CD8-positive, alpha-beta memory T cell (primary cell): ENCODE data around the gene GIGYF1. TPM values are rescaled to one million over a fixed set of nuclear protein-coding genes. Genes with fewer than 3 reads are reported as not detected.

Experiments
- CTCF ChIA-PET: fragments of 350-600 bp; sonication (Branson Sonifier 250); formaldehyde crosslinking; loops from one replicate; lab custom pipeline; 2021; ENCODE audit warnings: antibody characterized with exemption; lab: Charles Lee
- POLR2A ChIA-PET: fragments of 350-600 bp; sonication (Branson Sonifier 250); formaldehyde crosslinking; loops from one replicate; lab custom pipeline; 2021; ENCODE audit warnings: antibody characterized with exemption; lab: Charles Lee
- DNase-seq, 5 donors: peaks; one replicate each; pipeline versions ENCODE4 v3.0.0 to v3.0.0-alpha.2; 2020 to 2022; ENCODE audit warnings: mixed read lengths in 1 of 5
- H3K27ac ChIP-seq: one replicate; pipeline ENCODE4 v1.7.0; 2013; ENCODE audit warnings: low read depth, mild to moderate bottlenecking, low read length, moderate library complexity
- H3K27me3 ChIP-seq: 2 replicates; pipeline ENCODE4 v1.7.0; 2013; ENCODE audit warnings: low read length, mild to moderate bottlenecking; ENCODE audit not compliant: insufficient read depth, poor library complexity, severe bottlenecking
- H3K36me3 ChIP-seq: 2 replicates; pipeline ENCODE4 v1.7.0; 2013; ENCODE audit warnings: mild to moderate bottlenecking, low read length, moderate library complexity; ENCODE audit not compliant: insufficient read depth
- H3K4me1 ChIP-seq: 2 replicates; pipeline ENCODE4 v1.7.0; 2013; ENCODE audit warnings: mild to moderate bottlenecking, low read length, moderate library complexity; ENCODE audit not compliant: insufficient read depth
- H3K4me3 ChIP-seq: 2 replicates; pipeline ENCODE4 v1.7.0; 2013; ENCODE audit warnings: mild to moderate bottlenecking, low read length
- H3K9me3 ChIP-seq: 2 replicates; pipeline ENCODE4 v1.7.0; 2013; ENCODE audit warnings: mild to moderate bottlenecking, low read length
- H3K27ac Mint-ChIP-seq, 8 donors: one replicate each; pipeline ENCODE4 v1.8.0; 2020 to 2021; ENCODE audit warnings: mixed read lengths in 8 of 8, mild to moderate bottlenecking in 6 of 8, inconsistent platforms in 3 of 8, moderate library complexity in 3 of 8
- H3K27me3 Mint-ChIP-seq, 2 donors: one replicate each; pipeline ENCODE4 v1.8.0; 2020 to 2021; ENCODE audit warnings: mixed read lengths in 2 of 2, mild to moderate bottlenecking in 1 of 2, moderate library complexity in 1 of 2
- H3K36me3 Mint-ChIP-seq, 3 donors: one replicate each; pipeline ENCODE4 v1.8.0; 2020 to 2021; ENCODE audit warnings: mixed read lengths in 3 of 3, inconsistent platforms in 1 of 3, mild to moderate bottlenecking in 1 of 3
- H3K4me1 Mint-ChIP-seq, 3 donors: one replicate each; pipeline ENCODE4 v1.8.0; 2020 to 2021; ENCODE audit warnings: mixed read lengths in 3 of 3, inconsistent platforms in 1 of 3, mild to moderate bottlenecking in 1 of 3
- H3K4me3 Mint-ChIP-seq, 7 donors: one replicate each; pipeline ENCODE4 v1.8.0; 2020 to 2021; ENCODE audit warnings: mixed read lengths in 7 of 7, mild to moderate bottlenecking in 6 of 7, moderate library complexity in 4 of 7, inconsistent platforms in 2 of 7
- H3K9me3 Mint-ChIP-seq, 5 donors: one replicate each; pipeline ENCODE4 v1.8.0; 2020 to 2022; ENCODE audit warnings: mixed read lengths in 5 of 5, mild to moderate bottlenecking in 3 of 5, moderate library complexity in 2 of 5, inconsistent platforms in 1 of 5
- polyA plus RNA-seq: library from polyadenylated mRNA; unstranded; fragments of 300-500 nt; fragmentation: Illumina TruSeq; gene quantifications from one replicate; pipeline ENCODE4 v1.2.3, GENCODE V29; 2021
- total RNA-seq, 2 experiments: library from RNA; stranded (reverse); gene quantifications; one replicate each; pipeline ENCODE4 v1.2.3, GENCODE V29; 2021

Gene GIGYF1
- 10 to 100 TPM; 51.4 to 54.7 TPM for total RNA-seq
- 3.2 TPM for polyA plus RNA-seq

- POLR2A ChIA-PET = interaction anchor here (1.2 to 2.8 kb wide), 2 partner anchors 11 to 12 kb away, joined by 3 to 16 read pairs; partner anchors contain the start of gene POP7
- Histone ChIP-seq H3K9me3 (no peaks in the 10 kb centered on the region), H3K4me1 (peaks cover 26% of the 10 kb centered on the region), H3K27me3 (no peaks in the 10 kb centered on the region), H3K36me3 (no peaks in the 10 kb centered on the region), H3K4me3 (peak within 1 kb of the TSS; percentile 81), H3K27ac (peak within 1 kb of the TSS; percentile 61)
- Mint-ChIP-seq H3K4me3 (peak within 1 kb of the TSS; percentile 88 to 97 (median 94)), H3K9me3 (no peaks in the 10 kb centered on the region), H3K4me1 (peaks cover 30 to 41% (median 33%) of the 10 kb centered on the region in 3 donors), H3K27me3 (no peaks in the 10 kb centered on the region), H3K36me3 (peaks cover 0 to 17% (median 0%) of the 10 kb centered on the region in 3 donors), H3K27ac (peak within 1 kb of the TSS; percentile 80 to 98 (median 92))
- DNase-seq = peak; percentile 63 to 80 (median 69)
- CTCF ChIA-PET = interaction anchor here (3.9 to 9.0 kb wide), 4 partner anchors 10 to 81 kb away, joined by 21 to 120 read pairs (median 66); partner anchors contain the start of genes MOSPD3 and POP7
Observed at GRCh38 chr7:100694098-100694745, at the start of gene GIGYF1. Gene GIGYF1 (minus strand): TSS chr7:100694250. CDS start chr7:100688238, 6,012 bp downstream.

- Histone ChIP-seq H3K36me3 (no peaks in the 10 kb centered on the region), H3K4me3 (no peak overlapping the region), H3K9me3 (no peaks in the 10 kb centered on the region), H3K27me3 (no peaks in the 10 kb centered on the region), H3K27ac (no peak overlapping the region), H3K4me1 (no peaks in the 10 kb centered on the region)
- POLR2A ChIA-PET = no interaction called here
- Mint-ChIP-seq H3K27me3 (peaks cover 8% of the 10 kb centered on the region in 2 donors), H3K4me1 (peaks cover 0 to under 1% (median 0%) of the 10 kb centered on the region in 3 donors), H3K36me3 (peaks cover 0 to 1% (median 0%) of the 10 kb centered on the region in 3 donors), H3K9me3 (peaks cover 0 to 3% (median 0%) of the 10 kb centered on the region in 5 donors), H3K27ac (no peak overlapping the region), H3K4me3 (no peak overlapping the region)
- CTCF ChIA-PET = no interaction called here
- no peak for DNase-seq
Observed at GRCh38 chr7:100739934-100740333, 45.9 kb upstream of the GIGYF1 start.

GRCh38 chr7:100736671-100737070 lies 42.6 kb upstream of the GIGYF1 start:
- peaks cover 6 to 10% of the 10 kb centered on the region in 2 donors for H3K27me3 Mint-ChIP-seq
- H3K4me1 Mint-ChIP-seq = no peaks in the 10 kb centered on the region
- ChIA-PET POLR2A (no interaction called here), CTCF (no interaction called here)
- DNase-seq = no peak
- no peak overlapping the region for H3K27ac ChIP-seq
- no peaks in the 10 kb centered on the region for H3K36me3 ChIP-seq
- H3K4me1 ChIP-seq = no peaks in the 10 kb centered on the region
- no peak overlapping the region for H3K4me3 ChIP-seq
- H3K9me3 ChIP-seq = no peaks in the 10 kb centered on the region
- no peaks in the 10 kb centered on the region for H3K9me3 Mint-ChIP-seq
- H3K27ac Mint-ChIP-seq = no peak overlapping the region
- no peaks in the 10 kb centered on the region for H3K27me3 ChIP-seq
- no peak overlapping the region for H3K4me3 Mint-ChIP-seq
- H3K36me3 Mint-ChIP-seq = no peaks in the 10 kb centered on the region

- no peak overlapping the region for H3K4me3 ChIP-seq
- H3K27me3 ChIP-seq = no peaks in the 10 kb centered on the region
- no peaks in the 10 kb centered on the region for H3K4me1 ChIP-seq
- POLR2A ChIA-PET = no interaction called here
- CTCF ChIA-PET = no interaction called here
- no peaks in the 10 kb centered on the region for H3K4me1 Mint-ChIP-seq
- H3K9me3 ChIP-seq = no peaks in the 10 kb centered on the region
- peak in 1 of 5 donors; percentile 2 for DNase-seq
- no peak overlapping the region for H3K27ac ChIP-seq
- peaks cover 6 to 10% of the 10 kb centered on the region in 2 donors for H3K27me3 Mint-ChIP-seq
- no peaks in the 10 kb centered on the region for H3K36me3 ChIP-seq
- H3K4me3 Mint-ChIP-seq = no peak overlapping the region
- H3K9me3 Mint-ChIP-seq = no peaks in the 10 kb centered on the region
- H3K27ac Mint-ChIP-seq = no peak overlapping the region
- no peaks in the 10 kb centered on the region for H3K36me3 Mint-ChIP-seq
Observed at GRCh38 chr7:100735730-100736129, 41.7 kb upstream of the GIGYF1 start.

- Histone ChIP-seq H3K27me3 (peaks cover 3% of the 10 kb centered on the region), H3K4me1 (no peaks in the 10 kb centered on the region), H3K4me3 (no peak overlapping the region), H3K9me3 (no peaks in the 10 kb centered on the region), H3K27ac (no peak overlapping the region), H3K36me3 (no peaks in the 10 kb centered on the region)
- Mint-ChIP-seq H3K27me3 (peaks cover 15 to 20% of the 10 kb centered on the region in 2 donors), H3K9me3 (no peaks in the 10 kb centered on the region), H3K4me3 (no peak overlapping the region), H3K27ac (peak overlapping the region in 1 of 8 donors; percentile 75), H3K4me1 (no peaks in the 10 kb centered on the region), H3K36me3 (no peaks in the 10 kb centered on the region)
- ChIA-PET CTCF (no interaction called here), POLR2A (no interaction called here)
- DNase-seq = peak in 1 of 5 donors; percentile 13
Observed at GRCh38 chr7:100731937-100732636, 38.0 kb upstream of the GIGYF1 start.

GRCh38 chr7:100730136-100730800 lies 36.2 kb upstream of the GIGYF1 start:
- Histone ChIP-seq H3K36me3 (no peaks in the 10 kb centered on the region), H3K9me3 (no peaks in the 10 kb centered on the region), H3K27me3 (peaks cover 6% of the 10 kb centered on the region), H3K27ac (no peak overlapping the region), H3K4me1 (peaks cover 2% of the 10 kb centered on the region), H3K4me3 (no peak overlapping the region)
- Mint-ChIP-seq H3K36me3 (no peaks in the 10 kb centered on the region), H3K27me3 (peaks cover 13 to 21% of the 10 kb centered on the region in 2 donors), H3K4me3 (no peak overlapping the region), H3K4me1 (peaks cover under 1 to 2% (median under 1%) of the 10 kb centered on the region in 3 donors), H3K9me3 (no peaks in the 10 kb centered on the region), H3K27ac (no peak overlapping the region)
- POLR2A ChIA-PET = no interaction called here
- peak in 1 of 5 donors; percentile 8 for DNase-seq
- CTCF ChIA-PET = no interaction called here

- Mint-ChIP-seq H3K4me1 (peaks cover 3 to 5% (median 3%) of the 10 kb centered on the region in 3 donors), H3K4me3 (no peak overlapping the region)
- CTCF ChIA-PET = interaction anchor here (1.2 kb wide), 1 partner anchor 23 kb away, joined by 6 read pairs; the partner anchor contains the start of gene POP7
Observed at GRCh38 chr7:100728196-100728595, 34.1 kb upstream of the GIGYF1 start.

More at GRCh38 chr7:100728196-100728595, 34.1 kb upstream of the GIGYF1 start:
- H3K27me3 ChIP-seq = peaks cover 6% of the 10 kb centered on the region
- H3K27me3 Mint-ChIP-seq = peaks cover 19 to 22% of the 10 kb centered on the region in 2 donors
- H3K4me1 ChIP-seq = peaks cover 5% of the 10 kb centered on the region
- no peak overlapping the region for H3K27ac Mint-ChIP-seq
- H3K36me3 ChIP-seq = no peaks in the 10 kb centered on the region
- H3K4me3 ChIP-seq = no peak overlapping the region
- no peak overlapping the region for H3K27ac ChIP-seq
- H3K9me3 Mint-ChIP-seq = no peaks in the 10 kb centered on the region
- H3K9me3 ChIP-seq = no peaks in the 10 kb centered on the region
- H3K36me3 Mint-ChIP-seq = no peaks in the 10 kb centered on the region
- DNase-seq = peak in 1 of 5 donors; percentile 2
- POLR2A ChIA-PET = no interaction called here
